ENCODE results near the gene ZNF48.
A peak's percentile ranks its signal among the peaks of the same experiment; 100 is the strongest.
"Not testable (repeated sequence)": the region's sequence is repeated elsewhere in the genome, so short reads cannot be mapped to it uniquely, and the experiment has no call there.

ZNF48 gene

DNA sequence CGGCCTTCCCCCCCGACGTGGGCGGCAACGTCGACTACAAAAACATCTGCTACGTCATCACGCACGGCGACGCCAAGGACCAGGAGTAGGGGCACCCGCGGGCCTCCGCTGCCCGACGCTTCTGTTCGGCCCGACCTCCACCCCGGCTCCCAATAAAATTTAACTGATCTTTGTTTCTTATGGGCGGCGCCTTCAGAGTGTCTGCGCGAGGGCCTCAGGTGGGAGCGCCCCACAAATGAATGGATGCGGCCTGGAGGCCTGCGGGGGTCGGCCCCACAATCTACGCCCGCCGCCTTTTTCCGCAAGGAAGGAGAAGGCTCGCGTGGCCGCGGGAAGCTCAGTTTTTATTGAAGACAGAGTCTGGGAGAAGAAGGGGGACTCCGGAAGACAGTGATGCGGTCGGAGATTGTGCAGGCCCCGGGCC is 17.4 kb upstream of the ZNF48 start:
- DNase-seq = peak in 51 of 56 donors; percentile 59 to 95 (median 85)

DNA sequence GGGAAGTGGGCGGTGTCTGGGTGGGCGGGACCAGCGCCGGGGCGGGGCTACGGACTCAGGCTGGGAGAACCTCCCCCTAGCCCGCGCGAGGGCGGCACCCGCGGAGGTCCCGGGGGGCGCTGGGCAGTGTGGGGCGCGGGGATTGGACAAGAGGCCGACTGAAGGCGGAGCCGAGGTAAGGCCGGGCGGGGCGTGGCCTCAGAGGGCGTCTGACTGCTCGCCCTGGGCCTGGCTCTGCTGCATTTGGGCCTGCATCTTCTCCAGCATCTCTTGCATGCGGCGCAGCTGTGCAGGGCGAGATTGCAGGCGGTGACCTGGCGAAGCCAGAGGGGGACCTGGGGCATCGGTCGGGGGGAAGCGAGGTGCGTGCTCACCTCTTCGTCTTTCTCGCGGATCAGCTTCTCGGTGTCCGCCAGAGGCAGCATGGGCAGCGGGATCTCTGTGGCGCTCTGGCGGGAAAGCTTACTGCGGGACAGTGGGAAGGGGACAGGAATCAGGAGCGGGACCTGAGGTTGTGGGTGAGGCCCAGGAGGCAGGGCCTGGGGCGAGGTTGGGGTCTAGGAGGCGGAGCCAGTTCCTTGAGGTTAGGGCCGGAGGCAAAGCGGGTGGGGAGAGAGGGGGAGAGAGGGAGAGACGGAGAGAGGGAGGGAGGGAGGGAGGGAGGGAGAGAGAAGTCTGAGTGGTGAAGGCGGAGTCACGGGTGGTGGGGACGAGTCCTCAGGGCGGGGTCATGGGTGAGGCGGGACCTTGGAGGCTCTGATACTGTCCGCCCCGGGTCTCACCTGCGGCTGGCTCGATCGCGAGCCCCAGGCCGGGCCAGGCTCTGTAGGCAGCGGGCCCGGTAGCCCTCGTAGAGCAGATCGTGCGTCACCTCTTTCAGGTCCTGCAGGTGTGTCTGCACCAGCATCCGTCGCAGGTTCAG is 16.7 kb upstream of the ZNF48 start:
- peak; percentile 65 to 100 (median 98) for DNase-seq

- no peak for DNase-seq
These were observed 15.9 kb upstream of the ZNF48 start for GRCh38 chr16:30379158-30379783.

GRCh38 chr16:30380072-30380802 is 15.0 kb upstream of the ZNF48 start:
- no peak for DNase-seq

DNA sequence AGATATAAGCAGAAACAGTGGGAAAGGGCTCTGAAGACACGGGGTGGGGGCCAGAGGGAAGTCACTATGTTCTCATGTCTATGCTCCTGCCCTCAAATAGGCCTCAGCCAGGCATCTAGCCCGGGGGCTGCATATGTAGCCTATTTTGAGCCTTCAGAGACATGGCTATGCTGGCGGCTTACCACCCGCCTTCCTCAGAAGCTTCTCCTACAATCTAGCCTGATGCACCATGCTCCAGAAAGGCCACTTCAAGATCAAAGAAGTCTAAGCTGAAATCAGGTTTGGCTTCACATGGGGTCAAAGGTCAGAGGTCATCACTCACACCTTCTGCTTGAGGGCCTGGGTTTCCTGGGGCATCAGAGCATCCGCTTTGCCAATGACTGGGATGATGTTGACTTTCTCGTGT is 14.4 kb upstream of the ZNF48 start:
- DNase-seq = peak in 1 of 56 donors; percentile 18

DNA sequence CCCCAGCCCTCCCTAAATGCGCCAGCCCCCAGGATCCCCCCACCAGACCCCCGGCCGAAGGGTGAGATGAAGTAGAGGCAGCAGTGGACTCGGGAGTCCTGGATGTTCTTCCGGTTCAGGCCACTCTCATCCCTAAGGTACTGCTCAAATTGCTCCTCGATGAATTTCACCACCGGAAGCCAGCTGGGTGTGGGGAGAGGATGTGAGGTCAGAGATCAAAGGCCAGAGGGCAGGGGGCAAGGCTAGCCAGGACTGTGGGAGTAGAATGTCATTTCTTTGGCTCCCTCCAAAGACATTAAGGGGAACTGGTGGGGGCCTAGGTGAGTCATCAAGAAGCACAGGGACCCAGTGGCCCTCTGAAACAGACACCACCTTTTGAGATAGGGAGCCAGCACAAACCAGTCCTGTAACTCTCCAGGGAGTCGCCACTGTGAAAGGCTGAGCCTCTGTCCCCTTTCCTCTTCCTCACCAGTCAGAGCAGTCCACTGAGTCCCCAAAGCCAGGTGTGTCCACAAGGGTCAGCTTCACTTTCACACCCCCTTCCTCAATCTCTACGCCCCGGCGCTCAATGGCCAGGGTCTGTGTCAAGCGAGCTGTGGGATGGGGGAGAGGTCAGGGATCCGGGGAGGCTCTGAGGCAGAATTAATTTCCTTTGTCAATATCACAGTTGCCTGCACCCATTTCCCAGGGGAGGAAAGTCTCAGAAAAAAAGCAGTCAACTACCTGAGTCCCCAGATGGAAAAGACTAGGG is 13.8 kb upstream of the ZNF48 start:
- DNase-seq = peak in 1 of 56 donors; percentile 8

DNA sequence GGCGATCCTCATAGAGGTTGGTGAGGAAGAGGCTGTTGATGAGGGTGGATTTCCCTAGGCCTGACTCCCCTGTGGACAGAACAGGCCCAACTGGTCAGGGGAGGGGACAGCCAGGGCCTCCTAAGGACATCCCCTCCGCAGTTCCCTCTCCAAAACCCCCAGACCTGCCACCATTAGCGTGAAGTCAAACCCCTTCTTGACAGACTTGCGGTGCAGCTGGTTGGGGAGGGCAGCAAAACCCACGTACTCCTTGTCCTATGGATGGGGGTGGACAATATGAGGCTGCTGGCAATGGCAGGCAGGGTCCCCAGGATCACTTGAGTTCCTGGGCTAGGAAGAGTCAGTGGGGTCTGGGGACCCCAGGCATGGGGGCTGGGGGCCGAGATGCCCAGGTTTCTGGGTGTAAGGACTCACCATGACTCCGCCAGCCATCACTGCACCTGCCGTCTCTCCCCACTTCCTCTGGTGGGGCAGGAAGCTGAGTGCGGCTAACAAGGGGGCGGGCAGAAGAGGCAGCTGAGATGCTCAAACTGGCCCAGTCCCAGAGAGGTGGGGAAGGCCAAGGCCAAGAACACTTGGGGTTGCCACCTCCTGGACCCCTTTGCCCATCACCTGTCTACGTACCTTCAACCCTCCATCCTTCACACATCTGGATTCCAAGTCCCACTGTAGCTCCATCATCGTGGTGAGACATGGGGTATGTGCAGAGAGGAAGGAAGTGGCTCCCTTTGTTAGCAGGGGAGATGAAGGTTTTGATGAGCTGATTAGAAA is 12.9 kb upstream of the ZNF48 start, which contains the start of gene SEPTIN1:
Gene SEPTIN1 (minus strand): TSS at position 451 of the 771 bp plus-strand sequence. CDS start 19 bp downstream, at position 432.
- DNase-seq = no peak

GRCh38 chr16:30383521-30383920 is 11.7 kb upstream of the ZNF48 start:
- DNase-seq = no peak

GRCh38 chr16:30394592-30395154 is 547 bp upstream of the ZNF48 start:
- DNase-seq = peak in 3 of 56 donors; percentile 21 to 71 (median 33)

DNA sequence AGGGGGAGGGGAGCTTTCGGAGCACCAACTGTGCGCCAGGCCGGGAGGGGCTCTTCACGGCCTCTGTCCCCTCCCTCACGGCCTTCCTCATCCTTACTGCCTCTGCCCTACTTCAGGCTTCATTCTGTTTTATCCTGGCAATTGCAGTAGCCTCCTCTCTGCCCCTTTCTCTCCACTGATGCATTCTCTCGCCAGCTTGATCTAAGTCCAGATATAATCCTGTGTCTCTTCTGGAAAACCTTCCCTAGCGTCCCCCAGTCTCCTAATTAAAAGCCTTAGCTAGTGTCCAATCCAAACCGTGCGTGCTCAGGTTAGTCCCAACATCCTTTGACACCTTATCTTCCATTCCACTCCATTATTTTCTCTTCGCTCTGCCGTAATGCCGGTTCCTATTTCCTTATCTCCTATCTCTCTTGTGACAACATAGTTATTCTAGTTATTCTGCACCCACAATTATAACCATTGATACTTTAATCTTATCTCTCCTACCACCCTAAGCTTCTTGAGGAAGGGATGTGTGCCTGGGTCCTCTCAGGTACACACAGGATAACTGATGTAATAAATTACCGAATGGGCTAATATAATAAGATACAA is 869 bp downstream of the ZNF48 start:
- no peak for DNase-seq

DNA sequence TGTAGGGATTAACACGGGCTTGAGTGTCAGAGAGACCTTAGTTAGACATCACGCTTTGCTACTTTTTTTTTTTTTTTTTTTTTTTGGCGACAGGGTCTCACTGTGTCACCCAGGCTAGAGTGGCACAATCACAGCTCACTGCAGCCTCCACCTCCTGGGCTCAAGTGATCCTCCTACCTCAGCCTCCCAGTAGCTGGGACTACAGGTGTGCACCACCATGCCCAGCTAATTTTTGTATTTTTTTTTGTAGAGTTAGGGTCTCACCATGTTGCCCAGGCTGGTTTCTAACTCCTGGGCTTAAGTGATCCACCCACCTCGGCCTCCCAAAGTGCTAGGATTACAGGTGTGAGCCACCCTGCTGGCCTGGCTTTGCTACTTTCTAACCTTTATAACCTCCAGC is 1.4 kb downstream of the ZNF48 start:
- not testable (repeated sequence) for DNase-seq

DNA sequence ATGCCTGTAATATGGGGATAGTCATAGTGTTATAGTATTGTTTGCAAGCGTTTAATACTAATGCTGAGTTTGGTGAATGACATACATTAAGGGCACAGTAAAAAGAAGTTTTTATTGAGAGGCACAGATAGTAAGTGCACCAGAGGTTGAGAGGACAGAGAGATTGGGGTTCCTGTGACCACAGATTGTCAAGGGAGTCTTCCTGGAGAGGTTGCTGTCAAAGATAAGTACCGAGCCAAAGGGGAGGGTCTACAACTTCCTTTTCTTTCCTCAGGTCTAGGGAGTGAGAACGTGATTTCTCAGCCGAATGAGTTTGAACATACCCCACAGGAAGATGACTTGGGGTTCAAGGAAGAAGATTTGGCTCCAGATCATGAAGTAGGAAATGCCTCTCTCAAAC is 1.8 kb downstream of the ZNF48 start:
- DNase-seq = no peak

GRCh38 chr16:30397776-30398660 is 2.8 kb downstream of the ZNF48 start:
- no peak for DNase-seq

- no peak for DNase-seq
These were observed 3.6 kb downstream of the ZNF48 start for GRCh38 chr16:30398661-30399434.

DNA sequence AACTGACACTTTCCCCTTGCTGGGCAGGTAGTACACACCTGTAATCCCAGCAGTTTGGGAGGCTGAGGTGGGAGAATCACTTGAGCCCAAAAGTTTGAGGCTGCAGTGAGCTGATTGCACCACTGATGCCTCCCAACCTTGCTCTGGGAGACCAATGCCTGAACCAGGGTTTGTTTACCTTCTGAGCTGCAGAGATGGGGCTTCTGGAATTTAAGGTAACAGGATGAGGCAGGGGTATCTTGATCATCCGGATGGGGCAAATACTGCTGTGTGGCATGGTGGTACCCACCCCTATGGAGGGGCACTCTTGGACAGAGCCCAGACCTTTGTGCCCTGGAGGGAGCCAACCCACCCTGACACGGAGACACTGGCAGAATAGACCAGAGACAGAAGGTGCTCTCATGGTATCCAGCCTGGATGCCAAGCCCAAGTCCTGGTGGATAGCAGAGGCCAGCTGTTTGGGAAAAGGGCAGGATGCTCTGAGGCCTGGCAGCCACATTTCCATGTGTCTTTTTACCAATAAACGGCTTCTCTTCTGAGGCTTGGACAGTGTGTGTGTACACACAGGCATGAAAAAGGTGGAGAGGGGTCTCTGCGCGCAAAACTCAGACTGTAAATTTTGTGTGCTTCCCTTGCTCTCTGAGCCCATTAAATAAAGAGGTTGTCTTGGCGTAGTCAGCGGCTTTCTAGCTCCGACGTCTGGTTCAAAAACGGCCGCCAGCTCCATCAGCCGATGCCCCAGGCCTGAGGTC is 4.4 kb downstream of the ZNF48 start:
- DNase-seq = peak in 1 of 56 donors; percentile 22

DNA sequence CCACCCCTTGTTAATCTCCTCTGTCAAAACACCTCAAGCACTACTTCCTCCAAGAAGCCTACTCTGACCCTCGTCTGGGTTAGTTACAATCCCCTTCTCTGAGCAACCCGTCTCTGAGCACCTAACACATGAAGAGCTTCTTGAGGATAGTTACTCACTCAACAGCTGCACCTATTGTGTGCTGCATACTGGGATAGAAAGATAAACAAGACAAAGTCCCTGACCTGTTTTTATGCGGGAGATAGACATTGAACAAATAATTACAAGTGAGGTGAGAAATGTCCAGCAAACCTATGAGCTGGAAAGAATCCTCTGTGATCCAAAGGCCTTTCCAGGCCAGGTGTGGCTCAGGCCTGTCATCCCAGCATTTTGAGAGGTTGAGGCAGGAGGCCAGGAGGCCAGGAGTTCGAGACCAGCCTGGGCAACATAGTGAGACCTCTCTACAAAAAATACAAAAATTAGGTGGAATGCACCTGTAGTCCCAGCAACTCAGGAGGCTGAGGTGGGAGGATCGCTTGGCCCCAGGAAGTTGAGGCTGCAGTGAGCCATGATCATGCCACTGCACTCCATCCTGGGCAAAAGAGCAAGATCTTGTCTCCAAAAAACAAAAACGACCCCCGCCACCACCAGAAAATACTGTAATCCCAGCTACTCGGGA is 6.7 kb downstream of the ZNF48 start:
- DNase-seq = no peak
